T-helper 22 cell (primary cell): ENCODE results near the gene SSRP1.
"Not testable (repeated sequence)": the region's sequence is repeated elsewhere in the genome, so short reads cannot be mapped to it uniquely, and the experiment has no call there.

ENCODE experiments used
- DNase-seq: peaks from one replicate; pipeline ENCODE4 v3.0.0-alpha.2; 2020; ENCODE audit warnings: low read depth

Gene SSRP1, protein sequence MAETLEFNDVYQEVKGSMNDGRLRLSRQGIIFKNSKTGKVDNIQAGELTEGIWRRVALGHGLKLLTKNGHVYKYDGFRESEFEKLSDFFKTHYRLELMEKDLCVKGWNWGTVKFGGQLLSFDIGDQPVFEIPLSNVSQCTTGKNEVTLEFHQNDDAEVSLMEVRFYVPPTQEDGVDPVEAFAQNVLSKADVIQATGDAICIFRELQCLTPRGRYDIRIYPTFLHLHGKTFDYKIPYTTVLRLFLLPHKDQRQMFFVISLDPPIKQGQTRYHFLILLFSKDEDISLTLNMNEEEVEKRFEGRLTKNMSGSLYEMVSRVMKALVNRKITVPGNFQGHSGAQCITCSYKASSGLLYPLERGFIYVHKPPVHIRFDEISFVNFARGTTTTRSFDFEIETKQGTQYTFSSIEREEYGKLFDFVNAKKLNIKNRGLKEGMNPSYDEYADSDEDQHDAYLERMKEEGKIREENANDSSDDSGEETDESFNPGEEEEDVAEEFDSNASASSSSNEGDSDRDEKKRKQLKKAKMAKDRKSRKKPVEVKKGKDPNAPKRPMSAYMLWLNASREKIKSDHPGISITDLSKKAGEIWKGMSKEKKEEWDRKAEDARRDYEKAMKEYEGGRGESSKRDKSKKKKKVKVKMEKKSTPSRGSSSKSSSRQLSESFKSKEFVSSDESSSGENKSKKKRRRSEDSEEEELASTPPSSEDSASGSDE

DNA sequence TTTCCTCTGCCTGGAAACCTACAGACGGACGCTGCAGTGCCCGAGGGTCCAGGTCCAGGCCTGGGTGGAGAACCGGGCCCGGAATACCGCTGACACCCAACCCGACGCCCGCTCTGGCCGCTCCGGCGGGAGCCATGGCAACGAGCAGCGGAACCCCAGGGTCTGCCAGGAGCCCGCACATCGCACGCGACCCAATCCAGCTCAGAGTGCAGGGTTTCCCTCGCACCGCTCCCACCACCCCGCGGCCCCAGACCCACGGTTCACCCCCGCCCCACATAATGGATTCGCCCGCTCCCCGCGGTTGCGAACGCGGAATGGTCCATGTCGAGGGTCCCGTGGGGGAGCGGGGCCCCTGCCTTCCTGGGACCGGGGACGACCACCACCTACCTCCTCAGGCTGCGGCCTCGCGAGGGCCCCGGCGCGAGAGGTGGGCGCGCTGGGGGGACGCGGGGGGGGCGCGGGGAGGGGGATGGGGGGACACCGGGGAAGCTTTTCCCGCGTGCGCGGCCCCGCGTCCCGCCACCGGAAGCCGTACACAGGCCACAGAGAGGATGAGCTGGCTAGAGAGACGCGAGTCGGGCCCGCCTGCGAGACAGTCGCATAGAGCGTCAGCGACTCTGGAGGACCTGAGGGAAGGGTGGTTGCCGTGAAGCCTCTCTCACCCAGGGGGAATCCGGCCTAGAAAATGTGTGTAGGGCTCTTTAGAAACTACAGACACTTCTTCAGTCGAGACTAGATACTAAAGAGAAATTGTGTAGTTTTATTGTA, at the start of gene SSRP1:
Gene SSRP1, minus strand, starts transcription at position 550 of the 768 bp plus-strand sequence. CDS start 771 bp downstream, outside the sequence.
- peak; percentile 78 for DNase-seq

DNA sequence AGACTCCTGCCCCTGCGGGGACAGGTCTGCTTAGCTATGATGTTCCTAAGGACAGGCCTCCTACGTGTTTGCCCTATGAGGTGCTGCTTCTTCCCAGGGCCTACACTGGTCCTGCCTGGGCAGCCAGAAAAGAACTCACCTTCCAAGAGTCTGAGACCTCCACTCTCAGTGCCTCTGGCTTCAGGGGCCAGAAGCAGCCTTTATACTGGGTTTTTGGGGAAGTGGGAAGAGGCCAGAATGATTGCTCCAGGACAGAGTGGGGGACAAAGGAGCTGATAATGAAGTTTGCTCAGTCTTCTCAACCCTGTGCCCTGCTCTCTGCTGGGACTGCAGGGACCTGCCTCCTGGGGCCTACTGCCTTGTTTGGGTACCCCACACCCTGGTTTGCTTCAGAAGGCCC, 45.3 kb upstream of the SSRP1 start, which contains the start of gene PRG3:
Gene PRG3, minus strand, starts transcription at position 176 of the 400 bp plus-strand sequence. CDS start 442 bp downstream, outside the sequence.
- DNase-seq: no peak

DNA sequence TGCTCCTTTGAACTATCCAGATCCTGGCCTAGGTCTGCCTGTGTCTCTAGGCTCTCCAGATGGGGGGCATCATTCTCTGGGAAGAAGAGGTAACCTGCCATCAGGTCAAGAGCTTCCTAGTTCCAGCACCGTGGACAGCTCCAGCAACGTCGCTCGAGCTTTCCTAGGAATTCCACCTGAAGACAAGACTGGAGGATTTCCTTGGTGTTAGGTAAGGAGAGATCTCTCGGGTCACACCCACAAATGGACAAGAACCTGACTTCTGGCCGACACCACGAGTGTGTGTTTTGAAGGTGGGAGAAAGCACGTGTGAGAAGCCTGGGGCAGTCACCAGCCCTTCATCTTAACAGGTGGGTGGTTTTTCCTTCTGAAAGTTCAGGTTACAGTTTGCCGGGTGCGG, 44.0 kb upstream of the SSRP1 start:
- no peak for DNase-seq

GRCh38 chr11:57378186-57378585, 42.5 kb upstream of the SSRP1 start:
- no peak for DNase-seq

GRCh38 chr11:57377107-57377506, 41.4 kb upstream of the SSRP1 start:
- no peak for DNase-seq

DNA sequence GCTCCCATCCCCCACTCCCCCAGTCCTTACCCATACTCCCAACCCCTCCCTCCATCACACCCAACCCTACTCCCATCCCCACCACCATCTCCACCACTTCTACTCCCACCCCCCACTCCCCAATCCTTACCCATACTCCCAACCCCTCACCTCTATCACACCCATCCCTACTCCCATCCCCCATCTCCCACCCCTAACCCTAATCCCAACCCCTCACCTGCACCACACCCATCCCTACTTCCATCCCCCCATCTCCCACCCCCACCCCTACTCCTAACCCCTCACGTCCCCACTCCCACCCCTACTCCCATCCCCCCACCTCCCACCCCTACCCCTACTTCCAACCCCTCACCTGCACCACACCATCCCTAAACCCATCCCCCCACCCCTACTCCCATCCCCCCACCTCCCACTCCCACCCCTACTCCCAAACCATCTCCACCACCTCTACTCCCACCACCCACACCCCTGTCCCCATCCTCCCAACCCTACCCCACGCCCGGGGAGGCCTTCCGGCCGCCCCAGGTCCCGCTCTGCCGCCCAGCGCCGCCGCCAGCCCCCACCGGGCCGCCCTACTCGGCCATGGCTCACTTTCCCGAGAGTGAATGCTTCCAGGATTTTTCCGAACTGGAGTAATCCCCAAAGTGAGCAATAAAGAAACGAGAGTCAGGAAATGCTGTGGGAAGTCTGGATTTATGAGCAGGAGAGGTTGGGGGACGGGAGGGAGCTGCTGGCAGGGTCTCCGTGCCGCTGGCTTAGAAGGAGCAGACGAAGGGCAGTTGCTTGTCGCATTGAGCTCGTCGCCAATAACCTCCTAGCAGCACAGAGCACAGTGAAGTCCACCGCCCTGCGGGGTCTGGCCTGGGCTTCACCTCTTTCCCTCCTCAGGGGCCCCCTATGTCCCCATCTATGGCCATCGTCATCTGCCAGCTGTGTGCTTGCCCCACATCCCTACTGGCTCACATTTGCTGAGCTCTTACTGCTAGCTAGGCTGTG, 40.7 kb upstream of the SSRP1 start:
- no peak for DNase-seq

DNA sequence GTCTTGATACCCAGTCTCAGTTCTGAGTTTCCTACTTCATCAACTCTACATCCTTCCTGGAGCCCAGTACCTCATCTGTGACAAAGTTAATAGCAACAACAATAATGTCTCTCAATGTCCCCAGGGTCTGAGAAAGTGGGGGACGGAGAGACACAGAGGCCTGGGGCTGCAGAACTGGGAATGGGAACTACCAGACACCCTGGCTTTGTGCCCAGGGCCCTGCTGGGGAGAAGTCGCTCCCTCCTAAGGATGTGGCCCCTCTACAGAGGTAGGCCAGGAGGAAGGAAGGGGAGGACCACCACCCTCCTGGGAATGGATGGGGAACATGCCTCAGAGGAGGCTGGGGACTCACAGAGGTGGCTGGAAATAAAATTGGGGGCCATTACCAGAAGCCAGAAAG, 39.8 kb upstream of the SSRP1 start:
- no peak for DNase-seq

GRCh38 chr11:57374966-57375365, 39.3 kb upstream of the SSRP1 start:
- DNase-seq: no peak

DNA sequence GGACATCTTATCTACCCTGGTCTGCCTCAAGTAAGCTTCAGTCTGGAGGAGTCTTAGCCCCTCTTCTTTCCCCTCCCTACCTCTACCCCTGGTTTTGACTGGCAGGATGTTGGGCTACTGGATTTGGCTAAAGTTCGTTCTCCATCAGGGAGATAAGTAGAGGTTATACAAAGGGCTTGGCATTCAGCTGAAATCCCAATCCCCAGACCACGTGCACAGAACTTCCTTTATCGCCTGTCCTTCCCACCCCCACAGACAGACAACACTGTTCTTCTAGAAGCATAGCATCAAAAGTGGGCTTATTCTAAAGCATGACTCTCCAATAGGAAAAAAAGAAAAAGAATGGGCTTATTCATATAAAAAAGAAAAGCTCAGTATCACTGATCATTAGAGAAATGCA, 37.5 kb upstream of the SSRP1 start:
- DNase-seq: no peak

DNA sequence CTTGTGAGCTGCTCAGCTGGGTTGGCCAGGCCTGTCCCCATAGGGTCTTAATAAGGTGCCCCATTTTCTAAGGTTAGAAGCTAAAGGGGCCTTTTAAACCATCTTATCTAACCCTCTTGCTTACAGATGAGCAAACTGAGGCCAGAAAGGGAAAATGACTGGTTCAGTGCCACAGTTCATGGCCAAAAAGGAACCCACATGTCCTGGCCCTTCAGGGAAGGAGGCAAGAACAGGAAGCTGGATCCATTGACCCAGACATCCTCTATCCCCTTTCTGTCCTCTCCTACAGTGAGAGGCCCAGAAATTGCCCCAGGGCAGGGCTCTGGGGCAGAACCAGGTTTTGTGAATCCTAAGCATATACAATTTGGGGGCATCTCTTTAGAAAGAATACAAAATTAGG, 35.2 kb upstream of the SSRP1 start:
- no peak for DNase-seq

GRCh38 chr11:57370251-57370650, 34.6 kb upstream of the SSRP1 start:
- DNase-seq: no peak

DNA sequence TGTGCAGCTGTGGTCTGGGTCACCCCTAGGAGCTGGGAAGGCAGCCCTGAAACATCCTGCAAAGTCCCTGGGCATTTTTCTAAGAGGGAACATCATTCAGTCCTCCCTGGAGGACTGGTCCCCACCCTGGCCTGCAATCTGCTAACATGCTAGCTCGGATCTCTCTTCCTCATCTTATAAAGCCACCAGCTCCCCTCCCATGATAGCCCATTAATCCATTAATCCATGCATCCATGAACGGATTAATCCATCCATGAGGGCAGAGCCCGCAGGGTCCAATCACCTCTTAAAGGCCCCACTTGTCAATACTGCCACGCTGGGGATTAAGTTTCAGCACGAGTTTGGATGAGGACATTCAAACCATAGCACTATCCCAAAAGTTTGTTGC, 33.1 kb upstream of the SSRP1 start:
- DNase-seq: no peak

DNA sequence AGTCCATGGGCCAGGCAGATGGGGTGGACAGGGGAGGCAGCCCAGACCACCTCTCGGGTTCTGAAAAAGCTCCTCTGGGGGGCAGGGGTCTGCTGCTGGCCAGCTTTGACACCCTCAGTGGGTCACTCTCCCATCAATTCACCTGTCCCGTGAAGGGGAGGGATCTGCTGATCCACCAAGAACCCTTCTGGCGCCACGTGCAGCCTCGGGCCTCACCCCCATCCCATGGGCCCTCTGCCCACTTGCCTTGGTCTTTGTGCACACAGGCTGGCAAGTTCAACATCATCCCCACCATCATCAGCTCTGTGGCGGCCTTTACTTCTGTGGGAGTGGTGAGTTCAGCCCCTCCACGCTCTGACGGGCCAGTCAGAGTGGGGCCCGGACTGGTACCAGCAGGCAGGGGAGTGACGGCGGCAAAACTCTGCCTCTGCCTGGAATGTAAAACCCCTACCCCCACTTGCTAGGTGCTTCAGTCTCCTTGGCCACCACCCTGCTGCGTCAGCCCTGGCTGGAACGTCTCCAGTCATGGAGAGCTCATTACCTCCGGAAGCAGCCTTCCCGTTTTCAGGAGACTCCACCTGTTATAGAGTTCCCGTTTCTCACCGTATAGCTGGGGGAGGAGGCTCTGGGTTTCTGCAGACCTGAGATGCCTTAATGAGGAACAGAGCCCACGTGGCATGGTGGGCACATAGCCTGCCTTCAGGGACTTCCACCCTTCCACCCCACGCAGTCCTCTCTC, 32.6 kb upstream of the SSRP1 start:
- no peak for DNase-seq

DNA sequence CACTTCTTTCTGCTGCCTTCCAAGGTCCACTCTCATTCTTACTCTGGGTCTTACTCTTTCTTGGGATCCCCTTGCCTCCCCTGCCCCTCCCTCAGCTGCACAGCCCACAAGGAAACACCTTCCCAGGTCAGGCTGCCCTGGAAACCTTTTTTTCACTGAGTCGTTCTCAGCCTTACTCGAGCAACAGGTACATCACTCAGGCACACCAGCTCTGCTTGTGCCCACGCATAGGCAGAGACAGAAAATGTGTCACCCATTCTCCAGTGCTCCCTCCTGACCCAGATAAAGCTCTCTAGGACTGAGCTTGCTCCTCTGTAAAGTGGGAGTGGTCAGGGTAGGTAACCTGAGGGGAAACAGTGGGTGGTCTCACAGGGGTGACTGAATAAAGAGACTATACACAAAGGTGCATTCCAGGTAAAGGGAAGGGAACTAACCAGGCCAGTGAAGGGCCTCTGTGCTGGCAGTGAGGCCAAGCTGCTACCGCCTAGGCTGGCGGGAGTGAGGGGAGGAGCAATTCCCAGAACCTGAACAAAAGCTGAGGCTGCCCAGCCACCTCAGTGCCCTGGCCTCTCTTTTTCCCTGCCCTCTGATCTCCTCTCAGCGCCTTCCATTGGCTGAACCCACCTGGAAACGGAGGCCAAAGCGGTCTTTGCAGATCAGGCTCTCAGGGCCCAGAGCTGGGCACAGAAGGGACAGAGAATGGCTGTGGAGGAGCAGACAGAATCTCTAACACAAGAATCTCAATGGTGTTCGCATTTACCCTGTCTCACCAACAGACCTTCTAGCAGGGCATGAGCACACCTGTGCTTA, 29.4 kb upstream of the SSRP1 start:
- DNase-seq: no peak

DNA sequence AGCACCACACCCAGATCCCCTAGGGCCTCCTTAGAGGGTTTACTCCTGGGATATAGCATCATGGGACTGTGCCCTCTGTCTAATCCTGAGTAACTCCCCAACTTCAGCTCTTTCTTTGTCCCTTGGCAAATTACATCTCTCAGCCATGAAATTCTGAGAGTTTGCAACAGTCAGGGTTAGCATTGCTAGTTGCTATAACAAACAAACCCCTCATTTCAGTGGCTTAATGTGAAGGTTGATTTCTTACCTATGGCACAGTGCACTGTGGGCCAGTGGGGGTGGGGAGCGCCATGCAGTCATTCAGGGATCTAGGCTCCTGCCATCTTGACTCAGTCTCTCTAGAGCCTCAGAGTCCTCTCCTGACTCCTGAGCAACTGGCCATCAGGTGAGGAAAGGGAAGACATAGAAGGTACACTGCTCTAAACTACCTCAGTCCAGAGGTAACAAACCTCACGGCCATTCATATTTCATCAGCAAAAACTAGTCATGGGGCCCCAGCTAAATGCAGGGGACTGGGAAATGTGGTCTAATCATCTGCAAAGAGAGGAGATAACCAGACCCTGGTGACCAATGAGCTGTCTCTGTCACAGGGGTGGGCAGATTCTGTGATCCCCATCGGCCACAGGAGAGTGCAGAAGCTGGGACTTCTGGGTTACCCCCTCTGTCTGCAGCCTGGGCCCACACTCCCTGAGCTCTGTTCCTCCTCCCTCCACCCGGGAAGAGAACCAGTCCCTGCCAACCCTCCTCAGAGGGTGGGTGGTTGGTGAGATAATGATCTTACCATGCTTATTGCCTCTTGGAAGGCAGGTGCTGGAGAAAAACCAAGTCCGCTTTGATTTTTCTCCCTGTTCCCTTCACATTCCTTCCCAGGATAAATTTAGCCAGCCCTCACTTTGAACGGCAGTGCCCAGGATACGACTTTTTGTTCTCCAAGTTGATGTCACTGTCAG, 27.7 kb upstream of the SSRP1 start:
- no peak for DNase-seq

DNA sequence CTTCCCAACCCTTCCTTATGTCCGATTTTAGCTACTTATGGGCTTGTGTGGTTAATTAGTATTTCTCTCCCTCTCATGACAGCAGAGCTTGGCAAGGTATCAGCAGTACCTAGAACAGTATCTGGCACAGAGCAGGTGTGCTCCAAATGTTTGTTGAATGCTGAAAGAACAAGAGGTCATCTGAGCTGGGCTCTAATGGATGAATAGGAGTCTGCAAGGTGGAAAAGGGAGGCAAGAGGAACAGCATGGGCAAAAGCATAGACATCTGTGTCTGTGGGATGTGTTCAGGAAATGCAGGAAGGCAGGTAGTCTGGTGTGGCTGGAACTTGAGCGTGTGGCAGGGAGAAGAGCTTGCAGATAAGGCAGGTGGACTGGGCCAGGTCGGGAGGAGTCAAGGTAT, 26.2 kb upstream of the SSRP1 start:
- DNase-seq: no peak

GRCh38 chr11:57361420-57361819, 25.7 kb upstream of the SSRP1 start:
- not testable (repeated sequence) for DNase-seq

DNA sequence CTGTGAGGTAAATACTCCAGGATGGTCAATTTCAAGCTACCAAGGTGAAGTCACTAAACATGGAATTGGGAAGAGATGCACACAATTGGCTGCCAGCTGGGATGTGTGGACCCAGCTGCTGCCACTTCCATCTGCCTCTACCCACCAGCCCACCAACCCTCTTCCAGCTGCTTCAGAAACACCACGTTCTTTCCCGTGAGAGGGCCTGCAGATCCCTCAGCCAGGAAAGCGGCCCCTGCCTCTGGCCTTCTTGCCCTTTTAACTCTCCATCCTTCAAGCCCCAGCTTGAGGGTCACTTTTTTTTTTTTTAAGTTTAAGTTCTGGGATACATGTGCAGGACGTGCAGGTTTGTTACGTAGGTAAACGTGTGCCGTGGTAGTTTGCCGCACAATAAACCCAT, 25.3 kb upstream of the SSRP1 start:
- DNase-seq: no peak
